Suprapubic skin (tissue), 4 donors: ENCODE results near the gene SPARC.

ENCODE experiments used
- EP300 ChIP-seq: sonication (generic); formaldehyde crosslinking; IDR thresholded peaks from one replicate; pipeline ENCODE4 v1.6.1; 2017; ENCODE audit warnings: antibody characterized with exemption
- POLR2AphosphoS5 ChIP-seq, 3 donors: sonication (generic); formaldehyde crosslinking; IDR thresholded peaks; one replicate each; pipeline ENCODE4 v1.6.1; 2017; ENCODE audit warnings: antibody characterized with exemption in 3 of 3
- TF ChIP-seq, protein P1 (sequence below), 2 donors: fragments of 200-600 bp in 1 of 2; fragments of 450-650 bp in 1 of 2; sonication (generic) in 1 of 2; IDR thresholded peaks; one replicate each; pipeline ENCODE4 v1.5.1; 2016 to 2019; ENCODE audit warnings: antibody characterized with exemption in 2 of 2, mild to moderate bottlenecking in 1 of 2, moderate library complexity in 1 of 2

- TF ChIP-seq POLR2AphosphoS5 (IDR thresholded peaks at IDR 0.05) (no peak), EP300 (no peak)
- TF ChIP-seq, protein P1, sequence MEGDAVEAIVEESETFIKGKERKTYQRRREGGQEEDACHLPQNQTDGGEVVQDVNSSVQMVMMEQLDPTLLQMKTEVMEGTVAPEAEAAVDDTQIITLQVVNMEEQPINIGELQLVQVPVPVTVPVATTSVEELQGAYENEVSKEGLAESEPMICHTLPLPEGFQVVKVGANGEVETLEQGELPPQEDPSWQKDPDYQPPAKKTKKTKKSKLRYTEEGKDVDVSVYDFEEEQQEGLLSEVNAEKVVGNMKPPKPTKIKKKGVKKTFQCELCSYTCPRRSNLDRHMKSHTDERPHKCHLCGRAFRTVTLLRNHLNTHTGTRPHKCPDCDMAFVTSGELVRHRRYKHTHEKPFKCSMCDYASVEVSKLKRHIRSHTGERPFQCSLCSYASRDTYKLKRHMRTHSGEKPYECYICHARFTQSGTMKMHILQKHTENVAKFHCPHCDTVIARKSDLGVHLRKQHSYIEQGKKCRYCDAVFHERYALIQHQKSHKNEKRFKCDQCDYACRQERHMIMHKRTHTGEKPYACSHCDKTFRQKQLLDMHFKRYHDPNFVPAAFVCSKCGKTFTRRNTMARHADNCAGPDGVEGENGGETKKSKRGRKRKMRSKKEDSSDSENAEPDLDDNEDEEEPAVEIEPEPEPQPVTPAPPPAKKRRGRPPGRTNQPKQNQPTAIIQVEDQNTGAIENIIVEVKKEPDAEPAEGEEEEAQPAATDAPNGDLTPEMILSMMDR (IDR thresholded peaks at IDR 0.05): no peak
These were observed 59.1 kb downstream of the SPARC start for GRCh38 chr5:151627650-151628049.
